ENCODE data around the gene STK39.

Gene STK39

GRCh38 chr2:168175469-168175868 lies 71.9 kb downstream of the STK39 start:
- in situ Hi-C loops (cut with HindIII; ENCODE audit: low sequenced_read_pairs) = no loop called here
- TF ChIP-seq, protein P1, sequence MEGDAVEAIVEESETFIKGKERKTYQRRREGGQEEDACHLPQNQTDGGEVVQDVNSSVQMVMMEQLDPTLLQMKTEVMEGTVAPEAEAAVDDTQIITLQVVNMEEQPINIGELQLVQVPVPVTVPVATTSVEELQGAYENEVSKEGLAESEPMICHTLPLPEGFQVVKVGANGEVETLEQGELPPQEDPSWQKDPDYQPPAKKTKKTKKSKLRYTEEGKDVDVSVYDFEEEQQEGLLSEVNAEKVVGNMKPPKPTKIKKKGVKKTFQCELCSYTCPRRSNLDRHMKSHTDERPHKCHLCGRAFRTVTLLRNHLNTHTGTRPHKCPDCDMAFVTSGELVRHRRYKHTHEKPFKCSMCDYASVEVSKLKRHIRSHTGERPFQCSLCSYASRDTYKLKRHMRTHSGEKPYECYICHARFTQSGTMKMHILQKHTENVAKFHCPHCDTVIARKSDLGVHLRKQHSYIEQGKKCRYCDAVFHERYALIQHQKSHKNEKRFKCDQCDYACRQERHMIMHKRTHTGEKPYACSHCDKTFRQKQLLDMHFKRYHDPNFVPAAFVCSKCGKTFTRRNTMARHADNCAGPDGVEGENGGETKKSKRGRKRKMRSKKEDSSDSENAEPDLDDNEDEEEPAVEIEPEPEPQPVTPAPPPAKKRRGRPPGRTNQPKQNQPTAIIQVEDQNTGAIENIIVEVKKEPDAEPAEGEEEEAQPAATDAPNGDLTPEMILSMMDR (IDR thresholded peaks at IDR 0.05; ENCODE audit: low read depth, low read length, missing control alignments) = no peak

GRCh38 chr2:168174756-168175155 lies 72.6 kb downstream of the STK39 start:
- no peak overlapping the region for H3K4me3 ChIP-seq (ENCODE audit: low read depth, low read length)
- TF ChIP-seq, protein P1 (IDR thresholded peaks at IDR 0.05; ENCODE audit: low read depth, low read length, missing control alignments) = no peak
- in situ Hi-C loops (cut with HindIII; ENCODE audit: low sequenced_read_pairs) = no loop called here
- DNase-seq (ENCODE audit: low read depth) = no peak

More at GRCh38 chr2:168175469-168175868, 71.9 kb downstream of the STK39 start:
- DNase-seq (ENCODE audit: low read depth) = no peak
- H3K4me3 ChIP-seq (ENCODE audit: low read depth, low read length) = no peak overlapping the region

GRCh38 chr2:168172071-168172470 lies 75.3 kb downstream of the STK39 start:
- DNase-seq (ENCODE audit: low read depth) = no peak
- TF ChIP-seq, protein P1 (IDR thresholded peaks at IDR 0.05; ENCODE audit: low read depth, low read length, missing control alignments) = no peak
- H3K4me3 ChIP-seq (ENCODE audit: low read depth, low read length) = no peak overlapping the region
- in situ Hi-C loops (cut with HindIII; ENCODE audit: low sequenced_read_pairs) = no loop called here

DNA sequence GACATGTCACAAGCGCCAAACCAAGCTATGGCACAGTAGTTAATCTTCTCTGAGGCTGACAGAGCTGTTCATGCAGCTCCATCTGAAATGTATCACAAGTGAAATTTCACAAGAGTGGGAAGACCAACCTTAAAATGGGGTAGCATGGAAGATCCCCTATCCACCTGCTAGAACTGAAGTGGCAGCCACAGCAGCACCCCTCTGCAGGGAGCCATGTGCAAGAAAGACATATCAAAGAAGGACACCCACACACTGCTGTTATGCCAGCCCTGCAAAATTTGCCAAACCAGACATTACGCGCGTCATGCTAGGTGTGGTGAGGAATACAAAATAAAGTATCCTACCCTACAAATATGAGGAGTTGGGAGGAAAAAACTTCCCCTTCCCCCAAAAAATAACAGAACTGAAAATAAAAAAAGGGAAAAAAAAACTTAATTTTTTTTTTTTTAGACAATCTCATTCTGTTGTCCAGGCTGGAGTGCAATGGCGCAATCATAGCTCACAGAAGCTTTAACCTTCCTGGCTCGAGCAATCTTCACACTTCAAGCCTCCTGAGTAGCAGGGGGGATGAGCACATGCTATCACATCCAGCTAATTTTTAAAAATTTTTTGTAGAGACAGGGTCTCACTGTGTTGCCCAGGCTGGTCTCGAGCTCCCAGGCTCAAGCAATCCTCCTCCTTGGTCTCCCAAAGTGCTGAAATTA lies 76.2 kb downstream of the STK39 start:
- TF ChIP-seq, protein P1 (IDR thresholded peaks at IDR 0.05; ENCODE audit: low read depth, low read length, missing control alignments) = no peak
- no peak overlapping the region for H3K4me3 ChIP-seq (ENCODE audit: low read depth, low read length)
- in situ Hi-C loops (cut with HindIII; ENCODE audit: low sequenced_read_pairs) = no loop called here
- no peak for DNase-seq (ENCODE audit: low read depth)

DNA sequence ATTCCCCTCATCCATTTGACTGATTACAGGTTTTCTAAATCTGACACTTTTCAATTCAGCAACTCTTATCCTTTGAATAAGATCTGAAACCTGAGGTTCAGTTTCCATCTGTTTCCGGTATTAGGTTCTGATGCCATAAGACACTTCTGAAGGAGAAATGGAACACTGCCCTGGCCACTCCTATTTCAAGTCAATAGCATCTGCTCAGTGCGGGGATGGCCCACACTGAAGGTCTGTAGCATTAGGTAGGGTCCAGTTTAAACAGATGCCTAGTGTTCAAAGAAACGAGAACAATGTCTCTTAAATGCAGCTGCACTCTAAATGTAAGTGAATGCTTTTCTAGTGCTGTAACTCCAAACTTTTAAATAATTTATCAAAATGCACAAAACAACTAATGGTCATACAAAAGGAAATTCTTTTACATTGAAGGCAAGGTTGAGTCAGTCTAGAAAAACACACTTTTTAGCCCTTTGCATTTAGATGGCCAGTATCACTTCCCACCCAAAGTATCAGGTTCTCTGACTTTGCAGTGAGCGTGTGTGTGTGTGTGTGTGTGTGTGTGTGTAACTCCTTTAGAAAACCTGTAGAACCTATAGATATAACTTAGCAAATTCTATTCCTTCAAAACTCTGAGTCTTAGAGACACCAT lies 78.2 kb downstream of the STK39 start:
- in situ Hi-C loops (cut with HindIII; ENCODE audit: low sequenced_read_pairs) = no loop called here
- TF ChIP-seq, protein P1 (IDR thresholded peaks at IDR 0.05; ENCODE audit: low read depth, low read length, missing control alignments) = no peak
- no peak for DNase-seq (ENCODE audit: low read depth)
- no peak overlapping the region for H3K4me3 ChIP-seq (ENCODE audit: low read depth, low read length)

DNA sequence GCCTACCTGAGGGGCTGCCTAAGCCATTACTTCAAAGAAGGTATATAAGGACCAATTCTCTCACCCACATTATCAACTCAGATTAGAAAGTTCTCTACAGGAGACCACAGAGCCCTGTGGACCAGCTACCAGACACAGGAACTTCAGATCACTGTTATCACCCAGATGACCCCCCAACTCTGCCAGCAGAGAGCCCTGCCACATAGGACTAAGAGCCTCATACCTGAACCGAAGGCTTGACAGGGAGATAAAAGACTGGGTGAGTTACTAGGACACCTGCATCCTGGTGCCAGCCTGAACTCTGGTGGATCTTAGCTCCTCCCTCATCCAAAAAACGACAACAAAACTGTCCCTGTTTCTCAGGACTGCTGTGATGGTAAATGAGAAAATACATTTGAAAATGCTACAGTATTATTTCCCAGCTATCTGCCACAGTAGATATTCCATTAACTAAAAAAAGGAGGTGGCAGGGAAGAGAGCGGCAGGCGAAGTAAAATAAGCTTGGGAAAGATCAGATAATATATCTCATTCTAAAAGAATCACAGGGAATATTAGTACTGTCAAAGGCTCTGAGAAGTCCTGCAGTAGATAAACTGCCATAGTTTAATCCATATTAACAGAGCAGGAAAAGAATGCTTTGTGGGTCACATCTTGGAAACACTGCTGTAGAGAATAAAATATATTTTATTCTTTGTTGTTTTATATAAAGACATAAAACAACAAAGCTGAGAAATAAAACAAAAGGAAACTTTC lies 79.7 kb downstream of the STK39 start:
- in situ Hi-C loops (cut with HindIII; ENCODE audit: low sequenced_read_pairs) = no loop called here
- H3K4me3 ChIP-seq (ENCODE audit: low read depth, low read length) = no peak overlapping the region
- no peak for DNase-seq (ENCODE audit: low read depth)
- TF ChIP-seq, protein P1 (IDR thresholded peaks at IDR 0.05; ENCODE audit: low read depth, low read length, missing control alignments) = no peak

Measured in astrocyte of the cerebellum (primary cell).